Measurements from ENCODE around the gene PRR20G. TPM values are rescaled to one million over a fixed set of nuclear protein-coding genes. Genes with fewer than 3 reads are reported as not detected.

The PRR20G gene
- polyA plus RNA-seq, 2 of the 4 experiments (the other 2 are of a cell fraction): not detected

- TF ChIP-seq NFE2L2 (conservative IDR thresholded peaks at IDR 0.05; ENCODE audit: low read length) (no peak), SMC3 (IDR thresholded peaks at IDR 0.05) (no peak), TP53 (CRISPR knock-in tag; IDR thresholded peaks at IDR 0.05) (no peak), GATA3 (IDR thresholded peaks at IDR 0.05; ENCODE audit: borderline replicate concordance) (no peak), KDM1A (IDR thresholded peaks at IDR 0.05; ENCODE audit: low read depth) (no peak), RFX5 (IDR thresholded peaks at IDR 0.05) (no peak), EHF (CRISPR knock-in tag; IDR thresholded peaks at IDR 0.05) (no peak), FOXS1 (CRISPR knock-in tag; IDR thresholded peaks at IDR 0.05) (no peak), ZFP36 (IDR thresholded peaks at IDR 0.05; ENCODE audit: borderline replicate concordance, partially characterized antibody) (no peak), CTCF (IDR thresholded peaks at IDR 0.05) (no peak), POLR2A (IDR thresholded peaks at IDR 0.05; ENCODE audit: low read length) (no peak), RNF2 (IDR thresholded peaks at IDR 0.05; ENCODE audit: borderline replicate concordance, low read depth) (no peak), RCOR1 (IDR thresholded peaks at IDR 0.05; ENCODE audit: low read depth, low read length) (no peak), BHLHE40 (IDR thresholded peaks at IDR 0.05; ENCODE audit: low read depth, low read length) (no peak)
- TF ChIP-seq, protein P1, sequence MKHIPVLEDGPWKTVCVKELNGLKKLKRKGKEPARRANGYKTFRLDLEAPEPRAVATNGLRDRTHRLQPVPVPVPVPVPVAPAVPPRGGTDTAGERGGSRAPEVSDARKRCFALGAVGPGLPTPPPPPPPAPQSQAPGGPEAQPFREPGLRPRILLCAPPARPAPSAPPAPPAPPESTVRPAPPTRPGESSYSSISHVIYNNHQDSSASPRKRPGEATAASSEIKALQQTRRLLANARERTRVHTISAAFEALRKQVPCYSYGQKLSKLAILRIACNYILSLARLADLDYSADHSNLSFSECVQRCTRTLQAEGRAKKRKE (CRISPR knock-in tag; IDR thresholded peaks at IDR 0.05; ENCODE audit: low read depth): no peak
- TF ChIP-seq, protein P2, sequence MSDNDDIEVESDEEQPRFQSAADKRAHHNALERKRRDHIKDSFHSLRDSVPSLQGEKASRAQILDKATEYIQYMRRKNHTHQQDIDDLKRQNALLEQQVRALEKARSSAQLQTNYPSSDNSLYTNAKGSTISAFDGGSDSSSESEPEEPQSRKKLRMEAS (IDR thresholded peaks at IDR 0.05): no peak
- ChIA-PET POLR2A (no interaction called here), CTCF (no interaction called here)
- ATAC-seq: no peak
- no peaks in the 10 kb centered on the region for H3K9me3 ChIP-seq
- no peak overlapping the region for H3K27ac ChIP-seq
- H3K4me1 ChIP-seq: no peaks in the 10 kb centered on the region
- no peak for FAIRE-seq
- no peak overlapping the region for H3K4me2 ChIP-seq
- DNase-seq (ENCODE audit: low read depth in 1 of 2, low spot score in 1 of 2): no peak
- H3K4me3 ChIP-seq: no peak overlapping the region
- 50% methylated on average over 1 of the region's 2 CpGs for WGBS (ENCODE audit: missing lambda C conversion rate)
Measured at GRCh38 chr3:127258733-127259132, 29.1 kb downstream of the PRR20G start.

GRCh38 chr3:127257351-127257750, 30.5 kb downstream of the PRR20G start:
- Histone ChIP-seq H3K9me3 (no peaks in the 10 kb centered on the region), H3K4me3 (no peak overlapping the region), H3K4me2 (no peak overlapping the region), H3K4me1 (no peaks in the 10 kb centered on the region), H3K27ac (no peak overlapping the region)
- no peak for ATAC-seq
- ChIA-PET POLR2A (no interaction called here), CTCF (no interaction called here)
- FAIRE-seq: no peak
- TF ChIP-seq FOSL2 (IDR thresholded peaks at IDR 0.05) (no peak), FOSL2 (CRISPR knock-in tag; IDR thresholded peaks at IDR 0.05) (no peak), CBX2 (IDR thresholded peaks at IDR 0.05; ENCODE audit: borderline replicate concordance, low read depth) (no peak)
- WGBS (ENCODE audit: missing lambda C conversion rate): 58% methylated on average over 3 of the region's 5 CpGs
- DNase-seq (ENCODE audit: low read depth in 1 of 2, low spot score in 1 of 2): no peak

DNA sequence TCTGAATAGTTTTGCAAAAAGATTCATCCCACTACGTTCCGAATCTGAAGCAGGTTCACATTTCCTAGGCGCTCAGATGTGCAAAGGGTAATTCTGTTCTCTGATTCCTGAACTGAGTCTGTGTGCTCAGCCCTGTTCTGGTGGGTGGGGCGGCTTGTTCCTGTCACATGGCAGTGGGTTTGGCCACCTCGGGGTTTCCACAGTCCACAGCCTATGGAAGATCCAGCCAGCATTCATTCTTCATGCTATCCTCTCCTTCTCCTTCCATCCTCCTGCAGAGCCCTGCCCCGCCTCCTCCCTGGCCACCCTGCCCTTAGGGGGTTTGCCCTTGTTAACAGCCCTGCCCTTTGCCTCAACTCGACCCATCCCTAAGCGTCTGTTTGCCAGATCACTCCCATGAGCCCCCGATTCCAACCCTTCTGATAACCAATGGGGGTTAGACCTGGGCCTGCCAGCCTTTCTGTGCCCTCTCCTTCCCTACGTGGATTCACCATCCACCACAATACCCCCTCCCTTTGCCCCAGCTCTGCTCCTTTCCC, 31.0 kb downstream of the PRR20G start:
- H3K27ac ChIP-seq: no peak overlapping the region
- ATAC-seq (no peak), FAIRE-seq (no peak), DNase-seq (ENCODE audit: low read depth in 1 of 2, low spot score in 1 of 2) (no peak)
- H3K4me1 ChIP-seq: no peaks in the 10 kb centered on the region
- no peak overlapping the region for H3K4me2 ChIP-seq
- H3K4me3 ChIP-seq: no peak overlapping the region
- no peaks in the 10 kb centered on the region for H3K9me3 ChIP-seq
- ChIA-PET POLR2A (no interaction called here), CTCF (no interaction called here)
- 45% methylated on average over 9 of the region's 10 CpGs for WGBS (ENCODE audit: missing lambda C conversion rate)
- TF ChIP-seq CHD2 (IDR thresholded peaks at IDR 0.05; ENCODE audit: low read length, partially characterized antibody) (no peak), CBX8 (IDR thresholded peaks at IDR 0.05) (no peak), CTCF (IDR thresholded peaks at IDR 0.05) (no peak), JUN (IDR thresholded peaks at IDR 0.05) (no peak), RCOR1 (IDR thresholded peaks at IDR 0.05; ENCODE audit: low read depth, low read length) (no peak), EHF (CRISPR knock-in tag; IDR thresholded peaks at IDR 0.05) (no peak), BHLHE40 (IDR thresholded peaks at IDR 0.05; ENCODE audit: low read depth, low read length) (no peak), HOXB13 (CRISPR knock-in tag; IDR thresholded peaks at IDR 0.05; ENCODE audit: low read depth) (no peak), SMC3 (IDR thresholded peaks at IDR 0.05) (no peak), CBX2 (IDR thresholded peaks at IDR 0.05; ENCODE audit: borderline replicate concordance, low read depth) (no peak), ESRRA (IDR thresholded peaks at IDR 0.05; ENCODE audit: borderline replicate concordance, low read length) (no peak)
- TF ChIP-seq, protein P2 (IDR thresholded peaks at IDR 0.05): no peak

Data from A549 (cell line).